SK-N-SH treated with all-trans-retinoic acid at 6 μM for 48 hours (cell line): Measurements from ENCODE around the gene DPP10.
"Not testable (repeated sequence)": the region's sequence is repeated elsewhere in the genome, so short reads cannot be mapped to it uniquely, and the experiment has no call there.

Experiments used
- ATAC-seq: fragments of 200-7000 bp; cut with Tn5 transposase; 3 replicates; pipeline ENCODE4 v1.9.1; 2020; ENCODE audit warnings: mild to moderate bottlenecking, moderate library complexity
- ARNTL ChIP-seq: fragments of 450-650 bp; formaldehyde crosslinking; IDR thresholded peaks from 2 replicates; pipeline ENCODE4 v1.5.0; 2020; ENCODE audit warnings: low read depth, mild to moderate bottlenecking, moderate library complexity, borderline replicate concordance
- BACH2 ChIP-seq: fragments of 250-450 bp; sonication (Bioruptor Pico); IDR thresholded peaks from 2 replicates; pipeline ENCODE4 v1.9.0; 2021; ENCODE audit warnings: mild to moderate bottlenecking, borderline replicate concordance
- ESRRG ChIP-seq: fragments of 250-450 bp; sonication (Bioruptor Pico); IDR thresholded peaks from 2 replicates; pipeline ENCODE4 v1.6.1; 2021; ENCODE audit warnings: mild to moderate bottlenecking
- GLIS3 ChIP-seq: fragments of 250-450 bp; sonication (Bioruptor Pico); IDR thresholded peaks from 2 replicates; pipeline ENCODE4 v1.5.0; 2020; ENCODE audit warnings: mild to moderate bottlenecking, moderate library complexity
- OSR1 ChIP-seq: fragments of 250-450 bp; sonication (Bioruptor Pico); IDR thresholded peaks from 2 replicates; pipeline ENCODE4 v1.8.0; 2022; ENCODE audit warnings: moderate library complexity, mild to moderate bottlenecking, inconsistent platforms
- PATZ1 ChIP-seq: fragments of 250-450 bp; sonication (Bioruptor Pico); IDR thresholded peaks from 2 replicates; pipeline ENCODE4 v1.8.0; 2020; ENCODE audit warnings: mild to moderate bottlenecking, moderate library complexity, borderline replicate concordance
- PPARA ChIP-seq: fragments of 250-450 bp; sonication (Bioruptor Pico); IDR thresholded peaks from 2 replicates; pipeline ENCODE4 v1.5.0; 2020; ENCODE audit warnings: mild to moderate bottlenecking, borderline replicate concordance
- RARB ChIP-seq: fragments of 250-450 bp; sonication (Bioruptor Pico); IDR thresholded peaks from 2 replicates; pipeline ENCODE4 v1.8.0; 2021; ENCODE audit warnings: mild to moderate bottlenecking, moderate library complexity
- SNAI2 ChIP-seq: fragments of 250-450 bp; sonication (Bioruptor Pico); IDR thresholded peaks from 2 replicates; pipeline ENCODE4 v1.5.0; 2020; ENCODE audit warnings: mild to moderate bottlenecking, moderate library complexity
- TCF4 ChIP-seq: fragments of 250-450 bp; sonication (Bioruptor Pico); IDR thresholded peaks from 2 replicates; pipeline ENCODE4 v1.8.0; 2021; ENCODE audit warnings: mild to moderate bottlenecking, moderate library complexity, borderline replicate concordance
- TOX ChIP-seq: fragments of 250-450 bp; sonication (Bioruptor Pico); IDR thresholded peaks from 2 replicates; pipeline ENCODE4 v1.8.0; 2021; ENCODE audit warnings: mild to moderate bottlenecking, moderate library complexity, borderline replicate concordance
- TSHZ2 ChIP-seq: fragments of 250-450 bp; sonication (Bioruptor Pico); IDR thresholded peaks from 2 replicates; pipeline ENCODE4 v1.5.0; 2020; ENCODE audit warnings: mild to moderate bottlenecking, moderate library complexity
- ZC3H10 ChIP-seq: fragments of 250-450 bp; sonication (Bioruptor Pico); IDR thresholded peaks from 2 replicates; pipeline ENCODE4 v1.5.1; 2021; ENCODE audit warnings: mild to moderate bottlenecking, moderate library complexity
- ZNF565 ChIP-seq: fragments of 450-650 bp; formaldehyde crosslinking; conservative IDR thresholded peaks from 2 replicates; pipeline ENCODE4 v1.5.0; 2020; ENCODE audit warnings: low read depth, mild to moderate bottlenecking, moderate library complexity
- ZNF70 ChIP-seq: fragments of 450-650 bp; formaldehyde crosslinking; IDR thresholded peaks from 2 replicates; pipeline ENCODE4 v1.5.0; 2020; ENCODE audit warnings: mild to moderate bottlenecking, moderate library complexity
- TF ChIP-seq, protein P1 (sequence below): fragments of 250-450 bp; sonication (Bioruptor Pico); IDR thresholded peaks from 2 replicates; pipeline ENCODE4 v1.5.1; 2021; ENCODE audit warnings: mild to moderate bottlenecking, moderate library complexity
- TF ChIP-seq, protein P2 (sequence below): fragments of 250-450 bp; sonication (Bioruptor Pico); IDR thresholded peaks from 2 replicates; pipeline ENCODE4 v1.8.0; 2021; ENCODE audit warnings: low read depth, mild to moderate bottlenecking, moderate library complexity, borderline replicate concordance

DPP10 gene

GRCh38 chr2:114742245-114742644 is 299.8 kb downstream of the DPP10 start:
- ATAC-seq, result no peak
- TF ChIP-seq SNAI2 (CRISPR knock-in tag) (no peak), BACH2 (no peak), ZC3H10 (no peak), TOX (CRISPR knock-in tag) (no peak)

GRCh38 chr2:114745700-114746099 is 303.3 kb downstream of the DPP10 start:
- no peak for TF ChIP-seq PPARA (CRISPR knock-in tag)
- no peak for TF ChIP-seq ESRRG (CRISPR knock-in tag)
- TF ChIP-seq OSR1 (CRISPR knock-in tag), result no peak
- TF ChIP-seq PATZ1 (CRISPR knock-in tag), result no peak
- TF ChIP-seq GLIS3 (CRISPR knock-in tag), result no peak
- no peak for TF ChIP-seq SNAI2 (CRISPR knock-in tag)
- TF ChIP-seq RARB, result no peak
- no peak for TF ChIP-seq TCF4 (CRISPR knock-in tag)
- no peak for TF ChIP-seq TSHZ2 (CRISPR knock-in tag)
- no peak for TF ChIP-seq ZNF70 (CRISPR knock-in tag)
- no peak for TF ChIP-seq ZC3H10
- no peak for TF ChIP-seq ZNF565 (CRISPR knock-in tag)
- TF ChIP-seq ARNTL, result no peak
- ATAC-seq, result no peak

GRCh38 chr2:114748175-114748574 is 305.7 kb downstream of the DPP10 start:
- ATAC-seq, result not testable (repeated sequence)

DNA sequence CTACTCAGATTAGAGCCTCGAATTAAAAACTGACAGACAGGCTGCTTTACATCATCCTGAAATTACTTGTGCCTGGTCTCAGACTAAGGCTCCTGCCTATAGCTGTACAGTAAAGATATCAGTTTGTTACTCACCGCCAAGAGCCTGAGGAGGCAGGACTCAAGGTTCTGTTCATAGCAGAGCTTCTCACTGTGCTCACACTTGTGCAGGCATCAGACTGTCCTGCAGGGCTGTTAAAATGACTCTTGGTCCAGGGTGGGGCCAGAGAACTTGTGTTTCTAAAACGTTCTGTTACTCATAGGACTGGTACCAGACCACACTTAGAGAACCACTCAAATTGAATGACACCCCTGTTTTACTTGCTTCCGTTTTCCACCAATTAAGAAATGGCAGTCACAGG is 310.0 kb downstream of the DPP10 start:
- no peak for ATAC-seq
- TF ChIP-seq ESRRG (CRISPR knock-in tag) (no peak), GLIS3 (CRISPR knock-in tag) (no peak)
- TF ChIP-seq, protein P1, sequence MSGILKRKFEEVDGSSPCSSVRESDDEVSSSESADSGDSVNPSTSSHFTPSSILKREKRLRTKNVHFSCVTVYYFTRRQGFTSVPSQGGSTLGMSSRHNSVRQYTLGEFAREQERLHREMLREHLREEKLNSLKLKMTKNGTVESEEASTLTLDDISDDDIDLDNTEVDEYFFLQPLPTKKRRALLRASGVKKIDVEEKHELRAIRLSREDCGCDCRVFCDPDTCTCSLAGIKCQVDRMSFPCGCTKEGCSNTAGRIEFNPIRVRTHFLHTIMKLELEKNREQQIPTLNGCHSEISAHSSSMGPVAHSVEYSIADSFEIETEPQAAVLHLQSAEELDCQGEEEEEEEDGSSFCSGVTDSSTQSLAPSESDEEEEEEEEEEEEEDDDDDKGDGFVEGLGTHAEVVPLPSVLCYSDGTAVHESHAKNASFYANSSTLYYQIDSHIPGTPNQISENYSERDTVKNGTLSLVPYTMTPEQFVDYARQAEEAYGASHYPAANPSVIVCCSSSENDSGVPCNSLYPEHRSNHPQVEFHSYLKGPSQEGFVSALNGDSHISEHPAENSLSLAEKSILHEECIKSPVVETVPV (CRISPR knock-in tag), result no peak

DNA sequence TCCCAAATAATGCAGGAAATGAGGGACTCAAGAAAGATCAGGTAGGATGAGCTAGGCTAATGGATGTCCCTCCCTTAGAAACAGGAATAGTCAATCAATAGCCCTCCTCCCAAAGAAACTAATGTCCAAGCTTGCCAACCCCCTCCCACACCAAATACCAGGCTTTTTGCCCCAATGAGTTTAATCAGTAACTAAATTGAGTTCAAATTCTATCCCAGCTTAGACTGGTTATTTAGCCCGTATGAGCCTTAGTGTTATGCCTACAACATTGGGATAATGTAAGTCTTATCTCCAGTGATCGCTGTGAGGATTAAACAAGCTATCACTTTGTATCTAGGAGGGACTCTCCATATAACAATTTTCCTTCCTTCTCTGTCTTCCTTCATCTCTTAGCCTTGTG is 310.7 kb downstream of the DPP10 start:
- no peak for ATAC-seq
- no peak for TF ChIP-seq ZC3H10
- TF ChIP-seq RARB, result no peak
- TF ChIP-seq TOX (CRISPR knock-in tag), result no peak
- TF ChIP-seq, protein P2, sequence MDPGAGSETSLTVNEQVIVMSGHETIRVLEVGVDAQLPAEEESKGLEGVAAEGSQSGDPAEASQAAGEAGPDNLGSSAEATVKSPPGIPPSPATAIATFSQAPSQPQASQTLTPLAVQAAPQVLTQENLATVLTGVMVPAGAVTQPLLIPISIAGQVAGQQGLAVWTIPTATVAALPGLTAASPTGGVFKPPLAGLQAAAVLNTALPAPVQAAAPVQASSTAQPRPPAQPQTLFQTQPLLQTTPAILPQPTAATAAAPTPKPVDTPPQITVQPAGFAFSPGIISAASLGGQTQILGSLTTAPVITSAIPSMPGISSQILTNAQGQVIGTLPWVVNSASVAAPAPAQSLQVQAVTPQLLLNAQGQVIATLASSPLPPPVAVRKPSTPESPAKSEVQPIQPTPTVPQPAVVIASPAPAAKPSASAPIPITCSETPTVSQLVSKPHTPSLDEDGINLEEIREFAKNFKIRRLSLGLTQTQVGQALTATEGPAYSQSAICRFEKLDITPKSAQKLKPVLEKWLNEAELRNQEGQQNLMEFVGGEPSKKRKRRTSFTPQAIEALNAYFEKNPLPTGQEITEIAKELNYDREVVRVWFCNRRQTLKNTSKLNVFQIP (CRISPR knock-in tag), result no peak
- no peak for TF ChIP-seq GLIS3 (CRISPR knock-in tag)
- TF ChIP-seq, protein P1 (CRISPR knock-in tag), result no peak
- no peak for TF ChIP-seq PPARA (CRISPR knock-in tag)
